GM10266 (cell line): ENCODE results near the gene ZNF236.
"Not testable (repeated sequence)": the region's sequence is repeated elsewhere in the genome, so short reads cannot be mapped to it uniquely, and the experiment has no call there.

Experiments used
- DNase-seq: peaks from one replicate; pipeline ENCODE4 v3.0.0; 2012; ENCODE audit errors: extremely low spot score
- CTCF ChIP-seq: IDR thresholded peaks from 2 replicates; pipeline ENCODE4 v1.5.1; 2012; ENCODE audit warnings: mild to moderate bottlenecking, low read depth; ENCODE audit not compliant: control insufficient read depth, insufficient read depth; ENCODE audit errors: missing control alignments

ZNF236 gene

GRCh38 chr18:76822506-76823160 is at the start of gene ZNF236:
Gene ZNF236, plus strand, starts transcription at chr18:76822557. Its CDS starts 51 bp downstream, at chr18:76822608.
- peak; percentile 6 for TF ChIP-seq CTCF
- peak; percentile 91 for DNase-seq

GRCh38 chr18:76772665-76773064 is 49.7 kb upstream of the ZNF236 start:
- DNase-seq: no peak
- no peak for TF ChIP-seq CTCF

- DNase-seq: not testable (repeated sequence)
These were observed 45.3 kb upstream of the ZNF236 start for GRCh38 chr18:76777036-76777435.

- TF ChIP-seq CTCF: no peak
- DNase-seq: no peak
These were observed 38.4 kb upstream of the ZNF236 start for GRCh38 chr18:76783786-76784484.

- no peak for DNase-seq
- no peak for TF ChIP-seq CTCF
These were observed 36.5 kb upstream of the ZNF236 start for GRCh38 chr18:76785872-76786271.

- no peak for TF ChIP-seq CTCF
- no peak for DNase-seq
These were observed 33.6 kb upstream of the ZNF236 start for GRCh38 chr18:76788571-76789317.

- TF ChIP-seq CTCF: no peak
- no peak for DNase-seq
These were observed 31.3 kb upstream of the ZNF236 start for GRCh38 chr18:76791106-76791505.
